K562 (cell line): ENCODE measurements around the gene XRCC5. TPM values are rescaled to one million over a fixed set of nuclear protein-coding genes. Genes with fewer than 3 reads are reported as not detected.

Experiments
- ATAC-seq: fragments of 200-7000 bp; cut with Tn5 transposase; 3 replicates; pipeline ENCODE4 v1.9.1; 2020; ENCODE audit warnings: moderate library complexity
- BruUV-seq: library from RNA; stranded (reverse); fragments of 400-500 nt; replicated peaks from 2 replicates; lab custom pipeline; 2021; lab: Mats Ljungman, UMichigan
- CTCF ChIA-PET: fragments of 300-600 bp; formaldehyde crosslinking; extraction: SDS; loops from one replicate; lab custom pipeline; 2021; ENCODE audit warnings: low intra/inter-chr PET ratio; lab: Yijun Ruan, JAX
- POLR2A ChIA-PET: fragments of 300-600, 350-650 bp; sonication (Branson Sonifier 250); formaldehyde crosslinking; extraction: SDS; loops from one replicate; lab custom pipeline; 2021; ENCODE audit warnings: antibody characterized with exemption, inconsistent platforms; lab: Yijun Ruan, JAX
- DNase-seq, 4 experiments: peaks; one replicate each; pipeline versions ENCODE4 v3.0.0 to v3.0.0-alpha.2; 2011 to 2018; ENCODE audit warnings: low spot score in 3 of 4, mixed read lengths in 3 of 4; ENCODE audit errors: extremely low read depth in 1 of 4
- FAIRE-seq: peaks from 2 replicates; lab custom pipeline; 2011; peaks lifted over from hg19 to GRCh38; lab: Jason Lieb, UNC
- H2AFZ ChIP-seq: 2 replicates; pipeline ENCODE4 v1.6.0; 2011; ENCODE audit warnings: low read depth, low read length, control low read depth, inconsistent platforms
- H3K27ac ChIP-seq: fragments of 200-600 bp; 3 replicates; pipeline ENCODE4 v1.8.0; 2011; ENCODE audit warnings: low read depth, mild to moderate bottlenecking, control low read depth, inconsistent platforms, low read length, moderate library complexity, mixed read lengths; ENCODE audit errors: extremely low read depth
- H3K27me3 ChIP-seq, 2 experiments: fragments of 300-600 bp in 1 of 2; 2 replicates in 1 of 2; 3 replicates in 1 of 2; pipeline versions ENCODE4 v1.6.0 to v1.8.0; 2011; ENCODE audit warnings: inconsistent platforms in 2 of 2, low read length in 2 of 2, mild to moderate bottlenecking in 1 of 2, mixed read lengths in 1 of 2, moderate library complexity in 1 of 2; ENCODE audit not compliant: control insufficient read depth in 2 of 2, insufficient read depth in 2 of 2
- H3K36me3 ChIP-seq: fragments of 300-600 bp; 3 replicates; pipeline ENCODE4 v1.8.0; 2011; ENCODE audit warnings: mild to moderate bottlenecking, low read length, inconsistent platforms; ENCODE audit not compliant: control insufficient read depth, insufficient read depth
- H3K4me1 ChIP-seq, 2 experiments: fragments of 200-600 bp in 1 of 2; replicated peaks in 1 of 2; 2 replicates in 1 of 2; 3 replicates in 1 of 2; pipeline versions ENCODE4 v1.5.1 to v1.8.0; 2011; ENCODE audit warnings: inconsistent platforms in 2 of 2, low read length in 2 of 2, mild to moderate bottlenecking in 1 of 2, mixed read lengths in 1 of 2, moderate library complexity in 1 of 2; ENCODE audit not compliant: control insufficient read depth in 2 of 2, insufficient read depth in 2 of 2
- H3K4me2 ChIP-seq: 2 replicates; pipeline ENCODE4 v1.6.1; 2011; ENCODE audit warnings: low read length, control low read depth, inconsistent platforms, mixed read lengths; ENCODE audit not compliant: insufficient read depth
- H3K4me3 ChIP-seq: fragments of 200-600 bp; sonication (generic), shearing (Covaris generic); 2 replicates; pipeline ENCODE4 v1.5.1; 2016; ENCODE audit warnings: control low read depth, inconsistent platforms
- H3K79me2 ChIP-seq: fragments of 200-600 bp; 3 replicates; pipeline ENCODE4 v1.8.0; 2011; ENCODE audit warnings: low read length, inconsistent platforms; ENCODE audit not compliant: control insufficient read depth, insufficient read depth
- H3K9ac ChIP-seq, 2 experiments: 2 replicates each; pipeline versions ENCODE4 v1.6.0 to v1.6.1; 2011; ENCODE audit warnings: low read depth in 2 of 2, low read length in 2 of 2, control low read depth in 1 of 2, inconsistent platforms in 1 of 2, mild to moderate bottlenecking in 1 of 2, mixed read lengths in 1 of 2; ENCODE audit not compliant: insufficient read depth in 1 of 2
- H3K9me1 ChIP-seq: one replicate; pipeline ENCODE4 v1.6.0; 2011; ENCODE audit warnings: inconsistent platforms, mild to moderate bottlenecking, low read length, moderate library complexity; ENCODE audit not compliant: control insufficient read depth, insufficient read depth
- H3K9me3 ChIP-seq: replicated peaks from 2 replicates; pipeline ENCODE4 v1.5.1; 2011; ENCODE audit warnings: low read depth, low read length, inconsistent platforms; ENCODE audit not compliant: control insufficient read depth, insufficient read depth
- H4K20me1 ChIP-seq: replicated peaks from 2 replicates; pipeline ENCODE4 v1.6.1; 2011; ENCODE audit warnings: low read length, inconsistent platforms, mixed read lengths; ENCODE audit not compliant: control insufficient read depth, insufficient read depth
- EHMT2 ChIP-seq: fragments of 450-650 bp; IDR thresholded peaks from 2 replicates; pipeline ENCODE4 v1.6.1; 2018; ENCODE audit warnings: antibody characterized with exemption
- HES1 ChIP-seq: fragments of 450-650 bp; IDR thresholded peaks from 2 replicates; pipeline ENCODE4 v1.6.1; 2016; ENCODE audit warnings: low read depth, mild to moderate bottlenecking, moderate library complexity
- NR2C2 ChIP-seq, 2 experiments: fragments of 200-800 bp in 1 of 2; sonication (Bioruptor generic) in 1 of 2; sonication (generic) in 1 of 2; formaldehyde crosslinking in 1 of 2; IDR thresholded peaks; 2 replicates each; pipeline versions ENCODE4 v1.6.1 to v1.8.0; 2016 to 2022; ENCODE audit warnings: mild to moderate bottlenecking in 1 of 2, missing compliant biosample characterization in 1 of 2, missing genetic modification characterization in 1 of 2, missing genetic modification reagents in 1 of 2
- TCF7 ChIP-seq: sonication (generic); IDR thresholded peaks from 2 replicates; pipeline ENCODE4 v1.6.1; 2016; ENCODE audit warnings: antibody characterized with exemption, borderline replicate concordance
- ZBTB1 ChIP-seq: sonication (generic); formaldehyde crosslinking; IDR thresholded peaks from 2 replicates; pipeline ENCODE4 v1.8.1; 2023; ENCODE audit warnings: missing genetic modification reagents, low read depth, mild to moderate bottlenecking, borderline replicate concordance
- ZFPM2 ChIP-seq: fragments of 250-450 bp; sonication (Bioruptor Pico); IDR thresholded peaks from 2 replicates; pipeline ENCODE4 v1.5.1; 2022; ENCODE audit warnings: mild to moderate bottlenecking
- ZNF146 ChIP-seq: IDR thresholded peaks from one replicate; pipeline ENCODE4 v1.6.1; 2018; ENCODE audit warnings: missing compliant biosample characterization; ENCODE audit not compliant: unreplicated experiment
- WGBS: fragments of 100-300 bp; shearing (Covaris generic); methylation state at CpG from one replicate; pipeline ENCODE4 v1.1.6; 2016; ENCODE audit warnings: low coverage, mixed read lengths; ENCODE audit not compliant: insufficient coverage; ENCODE audit errors: missing lambda C conversion rate; 5-methylcytosine and 5-hydroxymethylcytosine counted together
- in situ Hi-C: fragments of 300-500 bp; cut with MboI; formaldehyde crosslinking; loops from 4 replicates; pipeline ENCODE4 v1.15.0; 2018; ENCODE audit warnings: inconsistent platforms, mixed read lengths
- intact Hi-C: fragments of 100-400 bp; cut with micrococcal nuclease; formaldehyde crosslinking; loops from 2 replicates; pipeline ENCODE4 v1.14.2; 2022
- polyA plus RNA-seq, 8 experiments: library from polyadenylated mRNA; depleted of rRNA in 4 of 8; stranded (reverse) in 5 of 8; unstranded in 3 of 8; fragments of >200 nt; fragmentation: Nextera tagmentation in 2 of 8; fragmentation: Illumina TruSeq in 1 of 8; extraction: Ambion mirVana in 2 of 8; extraction: Trizol in 1 of 8; gene quantifications; 2 replicates each; pipeline versions ENCODE4 v1.2.1 to v1.2.3, GENCODE V29; 2011 to 2014; ENCODE audit warnings: inconsistent platforms in 1 of 8, missing spikeins in 1 of 8
- total RNA-seq, 7 experiments: library from RNA; depleted of rRNA in 6 of 7; stranded (reverse); fragments of >200 nt in 6 of 7; fragmentation: Illumina TruSeq in 2 of 7; extraction: Trizol in 2 of 7; gene quantifications; 2 replicates each; pipeline versions ENCODE4 v1.2.1 to v1.2.3, GENCODE V29; 2011 to 2021; ENCODE audit warnings: low replicate concordance in 1 of 7

The XRCC5 gene
- total and polyA plus RNA-seq, 9 of the 15 experiments (the other 6 are each of a cell fraction or from before 2014, with no cell fraction given): 168 to 551 (median 297) TPM

- ATAC-seq (no peak), DNase-seq (no peak), FAIRE-seq (no peak)
- Histone ChIP-seq H4K20me1 (0 out of 2 replicates have a peak, but pooled peaks cover 3% of the 10 kb centered on the region), H3K27me3 (no peaks in the 10 kb centered on the region), H2AFZ (no peak overlapping the region), H3K4me2 (no peak overlapping the region), H3K9me1 (no peaks in the 10 kb centered on the region), H3K4me3 (no peak overlapping the region), H3K4me1 (no peaks in the 10 kb centered on the region), H3K27ac (no peak overlapping the region), H3K9me3 (no peaks in the 10 kb centered on the region), H3K9ac (no peak overlapping the region), H3K36me3 (peaks cover 96% of the 10 kb centered on the region), H3K79me2 (peaks cover 4% of the 10 kb centered on the region; the same call in 1 of the 3 replicates)
- TF ChIP-seq ZBTB1: no peak
- no peak for TF ChIP-seq ZFPM2 (CRISPR knock-in tag)
- TF ChIP-seq HES1: no peak
- TF ChIP-seq TCF7: no peak
- no peak for TF ChIP-seq ZNF146 (CRISPR knock-in tag)
- TF ChIP-seq NR2C2 (CRISPR knock-in tag; IDR thresholded peaks at IDR 0.05): no peak
- no peak for TF ChIP-seq NR2C2 (tag; IDR thresholded peaks at IDR 0.05)
- TF ChIP-seq EHMT2: no peak
- intact Hi-C loops: no loop called here
- ChIA-PET POLR2A (no interaction called here), CTCF (no interaction called here)
- 90% methylated on average over 3 of the region's 4 CpGs for WGBS
- BruUV-seq: no TSS peak
- in situ Hi-C loops: no loop called here
Measured at GRCh38 chr2:216146573-216146972, 37.4 kb downstream of the XRCC5 start.
